Stimulated activated CD8-positive, alpha-beta memory T cell treated with anti-CD3 and anti-CD28 coated beads, Interleukin-7, amount 100 ng/mL, for 4 hours (primary cell): ENCODE results near the gene NRP1.
"Not testable (repeated sequence)": the region's sequence is repeated elsewhere in the genome, so short reads cannot be mapped to it uniquely, and the experiment has no call there.

Source experiments
- DNase-seq, 2 donors: peaks; one replicate each; pipeline ENCODE4 v3.0.0-alpha.2; 2020; ENCODE audit warnings: low read depth in 2 of 2

The NRP1 gene

DNA sequence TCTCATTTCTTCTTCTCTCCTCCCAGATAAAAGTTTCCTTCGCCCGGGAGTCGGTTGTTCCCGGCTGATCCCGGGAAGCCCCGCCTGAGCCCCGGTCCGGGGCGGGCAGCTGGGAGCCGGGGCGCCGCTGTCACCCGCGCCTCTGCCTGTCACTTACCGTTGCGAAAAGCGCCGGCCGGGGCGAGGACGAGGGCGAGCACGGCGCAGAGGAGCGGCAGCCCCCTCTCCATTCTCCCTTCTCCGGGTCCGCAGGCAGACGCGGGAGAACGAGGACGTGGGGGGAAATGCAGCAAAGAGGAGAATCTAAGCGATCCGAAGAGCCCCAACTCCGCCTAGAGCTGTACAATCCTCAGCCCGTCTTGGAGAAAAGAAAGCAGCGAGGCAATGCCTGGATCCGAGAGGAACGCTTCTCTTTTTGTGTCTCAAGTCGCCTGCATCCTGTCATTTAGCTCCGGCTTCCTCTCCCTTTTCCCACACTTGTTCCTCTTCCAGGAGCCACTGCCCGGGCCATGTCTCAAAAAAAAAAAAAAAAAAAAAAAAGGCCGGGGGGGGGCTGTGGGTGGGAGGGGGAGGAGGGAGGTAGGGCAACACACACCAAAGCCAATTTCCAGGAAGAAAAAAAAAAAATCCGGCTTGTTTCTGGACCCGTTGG lies at the start of gene NRP1:
TSS of gene NRP1 (minus strand) at position 515 of the 652 bp plus-strand sequence. CDS start at position 230, 285 bp downstream.
- no peak for DNase-seq

DNA sequence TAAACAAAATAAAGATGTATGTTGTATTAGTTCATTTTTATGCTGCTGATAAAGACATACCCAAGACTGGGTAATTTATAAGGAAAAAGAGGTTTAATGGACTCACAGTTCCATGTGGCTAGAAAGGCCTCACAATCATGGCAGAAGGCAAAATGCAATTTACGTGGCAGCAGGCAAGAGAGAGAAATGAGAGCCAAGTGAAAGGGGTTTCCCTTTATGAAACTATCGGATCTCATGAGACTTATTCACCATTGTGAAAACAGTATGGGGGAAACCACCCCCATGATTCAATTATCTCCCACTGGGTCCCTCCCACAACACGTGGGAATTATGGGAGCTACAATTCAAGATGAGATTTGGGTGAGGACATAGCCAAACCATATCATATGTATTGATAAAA lies 49.7 kb upstream of the NRP1 start:
- not testable (repeated sequence) for DNase-seq

DNA sequence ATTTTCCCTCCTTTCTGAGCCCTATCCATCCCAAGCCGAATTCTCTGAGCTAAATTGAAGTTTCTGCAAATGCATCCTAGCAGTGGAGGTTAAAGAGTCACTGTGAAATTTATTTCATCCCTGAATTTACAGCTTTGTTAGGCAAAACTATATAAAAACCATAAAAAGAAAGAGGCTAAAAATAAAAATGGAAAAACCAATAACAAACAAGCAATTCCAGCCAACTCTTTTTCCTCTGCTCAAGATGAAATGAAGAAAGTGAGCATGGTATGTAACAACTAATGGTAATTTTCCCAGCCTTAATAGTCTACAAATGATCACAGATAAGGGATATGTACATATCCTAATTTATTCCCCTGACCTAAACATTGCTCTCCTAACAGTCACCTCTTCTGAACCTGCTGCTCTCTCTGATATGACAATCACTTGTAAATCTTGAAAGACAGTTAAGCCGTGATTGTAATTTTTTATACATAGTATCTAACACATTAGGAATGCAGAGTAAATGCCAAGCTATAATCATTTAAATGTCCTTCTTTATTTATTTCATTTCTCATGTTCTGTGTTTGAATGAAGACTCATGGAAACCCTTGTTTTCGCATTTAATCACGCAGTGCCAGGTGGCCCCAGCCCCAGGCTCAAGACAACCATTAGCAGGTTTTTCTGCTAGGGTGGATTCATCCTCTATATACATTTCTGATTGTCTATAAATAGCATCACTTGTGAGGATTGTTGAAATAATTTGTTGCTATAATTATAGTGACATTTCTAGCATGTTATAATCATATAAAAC lies 48.6 kb upstream of the NRP1 start:
- DNase-seq = no peak

DNA sequence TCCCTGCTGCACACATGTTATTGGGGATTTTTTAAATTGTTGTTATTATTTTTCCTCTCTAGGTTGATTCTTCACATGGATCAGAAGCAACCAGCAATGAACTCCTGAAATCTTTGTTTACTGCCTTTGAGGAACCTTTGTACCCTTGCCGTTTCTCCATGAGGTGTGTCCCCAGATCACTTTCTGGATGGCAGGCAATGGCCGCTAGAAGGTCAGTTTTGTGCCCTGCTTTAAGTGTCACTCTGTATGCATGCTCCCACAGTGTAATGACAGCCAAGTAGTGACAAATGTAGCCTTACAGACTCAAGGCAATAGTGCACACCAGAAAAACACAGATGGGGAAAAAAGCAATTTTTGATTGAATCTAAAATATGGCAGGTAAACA lies 47.7 kb upstream of the NRP1 start:
- no peak for DNase-seq

DNA sequence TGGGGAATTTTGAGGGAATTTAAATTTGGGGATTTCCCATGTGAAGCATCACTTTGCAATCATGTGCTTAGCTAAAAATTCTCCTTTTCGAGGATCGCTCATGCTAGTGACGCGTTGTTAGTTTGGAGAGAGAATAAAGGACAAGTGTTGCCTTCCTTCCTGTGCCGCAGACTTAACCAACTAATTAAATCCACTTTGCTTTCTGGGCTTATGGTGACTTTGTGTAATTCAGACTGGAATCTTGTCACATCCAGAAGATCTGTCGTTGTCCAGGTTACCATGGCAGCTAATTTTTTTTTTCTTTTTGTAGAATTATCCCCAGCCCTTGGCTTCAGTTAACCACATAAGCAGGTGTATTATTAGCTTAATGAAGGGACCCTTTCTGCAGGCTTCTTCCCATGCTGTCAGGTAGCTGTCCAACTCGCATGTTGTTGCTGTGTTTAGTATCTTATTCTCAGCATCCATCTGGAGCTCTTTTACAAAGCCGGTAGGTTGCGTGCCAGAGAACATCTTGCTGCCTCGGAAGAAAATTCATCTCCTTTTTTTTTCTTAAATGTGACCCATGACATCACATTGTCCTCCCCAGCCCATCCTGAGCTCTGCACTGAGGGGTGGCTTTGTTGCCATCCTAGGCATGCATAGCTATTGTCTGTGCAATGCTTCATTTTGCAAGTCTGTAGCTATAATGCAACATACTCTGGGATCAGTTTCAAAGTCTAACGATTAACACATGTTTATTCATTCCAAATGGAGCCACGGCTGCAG lies 47.2 kb upstream of the NRP1 start:
- no peak for DNase-seq

DNA sequence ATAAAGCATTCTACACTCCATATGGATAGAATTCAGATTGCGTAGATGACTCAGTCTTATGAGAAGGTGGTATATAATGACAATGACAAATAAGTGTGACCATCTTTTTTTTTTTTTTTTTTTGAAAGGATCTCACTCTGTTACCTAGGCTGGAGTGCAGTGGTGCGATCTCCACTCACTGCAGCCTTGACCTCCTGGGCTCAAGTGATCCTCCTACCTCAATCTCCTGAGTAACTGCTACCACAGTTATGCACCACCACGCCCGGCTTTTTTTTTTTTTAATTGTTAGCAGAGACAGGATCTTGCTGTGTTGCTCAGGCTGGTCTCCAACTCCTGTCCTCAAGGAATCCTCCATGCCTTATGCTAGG lies 43.2 kb upstream of the NRP1 start:
- no peak for DNase-seq

DNA sequence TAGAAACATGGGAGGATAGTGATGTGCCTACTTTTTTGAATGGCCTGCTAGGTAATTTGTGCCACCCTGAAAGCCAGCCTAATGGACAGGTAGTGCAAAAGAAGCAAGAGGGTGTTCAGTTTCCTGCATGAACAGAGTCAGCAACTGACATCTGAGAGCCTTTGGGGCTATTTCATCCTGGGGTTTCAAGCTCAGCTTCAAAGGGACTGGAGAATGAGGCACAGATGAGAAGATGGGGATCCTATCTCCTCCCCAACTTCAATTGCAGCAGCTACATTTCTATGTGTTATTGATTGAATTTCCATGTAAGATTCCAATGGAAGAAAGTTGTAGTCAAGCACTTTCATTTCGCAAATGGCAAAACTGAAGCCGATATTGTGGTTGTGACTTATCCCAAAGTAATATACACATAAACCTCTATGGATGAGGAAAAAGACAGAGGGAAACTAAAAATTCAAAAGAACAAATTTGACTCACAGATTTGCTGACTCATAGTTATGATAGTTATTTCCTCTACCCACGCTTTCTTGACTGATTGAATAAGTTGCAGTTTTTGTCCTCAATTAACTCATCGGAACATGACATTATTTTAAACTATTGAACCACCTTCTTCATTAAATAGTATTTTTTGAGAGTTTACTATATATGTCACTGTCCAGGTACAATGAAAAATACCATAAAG lies 42.6 kb upstream of the NRP1 start:
- DNase-seq = no peak

DNA sequence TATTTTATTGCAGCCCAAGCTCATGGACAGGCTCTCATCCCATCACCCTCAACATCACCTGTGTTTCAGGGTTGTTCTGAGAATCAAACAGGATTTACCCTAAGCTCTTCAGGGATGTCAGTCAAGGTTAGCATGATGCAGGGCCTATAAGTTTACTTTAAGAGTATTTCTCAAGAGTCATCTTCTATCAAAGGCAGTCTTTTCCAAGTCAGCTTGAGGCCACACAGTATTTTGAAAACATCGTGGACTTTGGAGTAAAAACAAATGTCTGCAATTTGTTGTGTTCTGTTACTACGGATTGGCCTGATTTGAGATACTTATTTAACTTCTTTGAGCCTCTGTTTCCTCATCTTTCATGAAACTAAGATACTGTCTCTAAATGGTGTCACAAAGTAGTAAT lies 42.0 kb upstream of the NRP1 start:
- no peak for DNase-seq

DNA sequence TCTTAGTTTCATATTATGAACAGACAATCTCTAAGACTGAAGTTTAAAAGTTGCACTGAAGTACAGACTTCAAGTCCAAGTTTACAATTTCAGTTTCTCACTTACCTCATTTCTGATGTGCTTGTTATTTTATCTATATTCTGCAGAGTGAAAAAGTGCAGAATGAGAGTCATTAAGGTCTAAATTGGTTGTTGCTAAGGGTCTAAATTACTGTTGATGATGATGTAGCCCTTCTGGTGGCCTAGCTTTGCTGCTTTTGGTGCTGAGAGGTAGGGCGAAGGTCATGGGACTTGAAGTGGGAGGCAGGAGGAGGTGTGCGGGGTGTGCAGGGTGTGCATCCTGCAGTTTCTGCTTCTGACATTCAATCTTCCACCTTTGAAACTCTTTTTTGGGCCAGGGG lies 38.8 kb upstream of the NRP1 start:
- DNase-seq = no peak

DNA sequence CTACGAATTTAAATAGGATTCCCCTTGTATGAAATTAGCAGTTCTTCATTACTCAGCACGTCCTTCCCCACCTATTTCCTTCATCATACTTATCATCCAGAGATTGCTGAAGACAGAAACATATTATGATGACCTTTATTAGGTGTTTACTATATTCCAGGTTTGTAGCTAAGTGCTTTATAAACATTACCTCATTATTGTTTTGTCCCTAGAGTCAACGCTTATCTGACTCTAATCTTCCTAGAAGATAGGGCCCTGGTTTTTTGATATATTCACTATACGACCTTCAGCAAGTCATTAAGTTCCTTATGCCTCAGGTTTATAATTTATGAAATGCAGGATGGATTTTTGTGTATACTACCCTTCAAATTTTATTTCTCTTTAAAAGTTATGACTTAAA lies 36.8 kb upstream of the NRP1 start:
- no peak for DNase-seq

DNA sequence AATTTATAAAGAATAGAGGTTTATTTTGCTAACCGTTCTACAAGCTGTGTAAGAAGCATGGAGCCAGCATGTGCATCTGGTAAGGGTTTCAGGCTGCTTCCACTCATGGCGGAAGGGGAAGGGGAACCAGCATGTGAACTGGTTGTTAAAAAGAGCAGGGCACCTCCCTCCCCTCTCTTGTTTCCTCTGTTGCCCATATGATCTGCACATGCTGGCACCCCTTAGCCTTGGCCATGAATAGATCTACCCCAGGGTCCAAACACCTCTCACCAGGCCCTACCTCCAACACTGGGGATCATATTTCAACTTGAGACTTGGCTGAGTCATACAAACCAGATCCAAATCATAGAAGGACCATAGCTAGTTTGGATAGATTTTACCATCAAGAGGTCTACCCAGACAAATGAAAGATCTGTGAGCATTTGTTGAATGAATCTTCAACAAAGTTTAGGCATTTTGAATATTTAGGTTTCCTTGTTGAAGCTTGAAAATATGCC lies 36.0 kb upstream of the NRP1 start:
- DNase-seq = no peak

DNA sequence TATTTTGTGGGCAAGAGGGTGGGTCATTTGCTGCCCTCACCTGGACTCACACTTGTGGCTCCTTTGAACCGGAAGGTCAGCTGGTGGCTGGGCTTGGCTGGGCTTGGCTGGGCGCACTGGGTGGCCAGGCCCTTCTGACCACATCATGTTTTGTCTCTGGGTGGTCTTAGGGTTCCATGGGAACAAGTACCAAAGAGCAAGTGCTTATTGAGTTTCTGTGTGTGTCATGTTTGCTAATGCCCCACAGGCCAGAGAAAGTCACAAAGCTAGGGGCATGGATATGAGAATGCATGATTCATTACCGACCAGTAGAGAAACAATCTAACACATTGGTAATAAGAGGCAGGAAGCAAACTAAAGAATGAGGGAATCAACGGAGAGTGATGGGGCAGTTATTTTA lies 33.6 kb upstream of the NRP1 start:
- DNase-seq = no peak

DNA sequence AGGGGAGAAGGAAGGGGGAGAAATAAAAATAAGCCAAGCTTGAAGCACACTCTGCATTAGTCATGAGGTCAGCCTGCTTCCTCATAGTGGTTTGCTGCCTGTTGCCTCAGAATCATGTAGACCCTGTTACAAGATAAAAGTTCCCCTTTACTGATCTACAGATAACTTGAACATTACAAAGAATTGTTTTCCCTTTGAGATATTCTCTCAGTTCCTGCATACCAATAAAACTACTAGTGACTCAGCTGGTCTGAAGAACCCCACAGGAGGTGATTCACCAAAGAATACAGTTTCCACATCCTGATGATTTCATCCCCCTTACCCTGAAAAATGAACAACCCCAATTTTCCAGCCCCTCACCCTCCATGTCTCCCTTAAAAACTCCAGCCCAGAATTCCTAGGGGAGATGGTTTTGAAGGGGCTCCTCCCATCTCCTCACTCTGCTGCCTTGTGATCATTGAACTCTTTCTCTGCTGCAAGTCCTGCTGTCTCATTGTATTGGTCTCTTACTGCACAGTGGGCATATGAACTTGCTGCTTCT lies 31.5 kb upstream of the NRP1 start:
- DNase-seq = no peak

DNA sequence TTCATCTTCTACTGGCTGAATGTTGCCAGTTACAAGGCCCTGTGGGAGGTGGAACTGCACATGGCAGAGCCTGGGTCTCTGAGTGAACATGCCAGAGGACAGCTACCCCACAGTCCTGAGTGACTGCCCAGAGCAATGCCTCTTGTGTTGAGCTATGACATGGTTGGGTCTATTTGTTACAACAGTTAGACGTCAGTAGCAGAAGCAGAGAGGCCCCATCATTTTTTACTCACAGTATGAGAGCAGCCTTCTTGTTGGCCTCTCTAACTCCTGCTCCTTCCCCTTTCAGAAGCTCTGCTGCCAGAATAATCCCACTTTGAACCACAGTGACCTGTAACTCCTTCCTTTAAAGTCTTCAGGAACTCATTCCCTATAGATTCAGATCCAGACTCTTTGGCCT lies 30.8 kb upstream of the NRP1 start:
- DNase-seq = no peak

DNA sequence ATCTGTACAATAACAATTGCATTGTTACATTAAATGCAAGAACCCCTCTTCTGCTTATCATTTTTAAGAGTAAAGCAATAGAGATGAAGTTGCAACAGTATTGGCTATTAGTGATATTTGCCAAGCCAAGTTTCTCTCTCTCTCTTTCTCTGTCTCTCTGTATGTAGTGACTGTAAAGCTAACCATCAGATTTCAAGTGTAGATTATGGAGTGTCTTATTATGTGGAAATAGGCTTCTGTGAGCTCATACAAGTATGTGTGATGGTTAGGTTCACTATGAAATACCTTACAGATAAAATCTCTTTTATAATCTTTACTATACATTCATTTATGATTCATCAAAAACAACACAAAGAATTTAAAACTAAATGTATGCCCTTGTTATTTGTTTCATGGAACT lies 28.6 kb upstream of the NRP1 start:
- DNase-seq = no peak

DNA sequence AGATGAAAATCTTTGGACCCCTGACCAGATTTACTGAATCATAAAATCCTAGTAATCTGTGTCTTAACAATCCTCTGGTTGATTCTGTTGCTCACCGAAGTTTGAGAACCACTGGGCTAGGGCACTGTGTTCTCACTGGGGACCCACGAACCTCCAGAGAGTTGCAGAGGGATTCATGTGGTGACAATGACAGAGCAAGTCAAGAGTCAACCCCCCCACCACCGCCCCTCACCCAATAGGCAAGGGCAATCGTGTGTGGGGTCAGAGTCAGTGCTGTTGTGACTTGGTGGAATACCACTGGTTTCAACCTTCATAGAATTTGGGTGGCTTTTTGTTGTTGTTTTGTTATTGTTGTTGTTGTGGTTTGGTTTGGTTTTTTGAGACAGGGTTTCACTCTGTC lies 23.5 kb upstream of the NRP1 start:
- DNase-seq = no peak

DNA sequence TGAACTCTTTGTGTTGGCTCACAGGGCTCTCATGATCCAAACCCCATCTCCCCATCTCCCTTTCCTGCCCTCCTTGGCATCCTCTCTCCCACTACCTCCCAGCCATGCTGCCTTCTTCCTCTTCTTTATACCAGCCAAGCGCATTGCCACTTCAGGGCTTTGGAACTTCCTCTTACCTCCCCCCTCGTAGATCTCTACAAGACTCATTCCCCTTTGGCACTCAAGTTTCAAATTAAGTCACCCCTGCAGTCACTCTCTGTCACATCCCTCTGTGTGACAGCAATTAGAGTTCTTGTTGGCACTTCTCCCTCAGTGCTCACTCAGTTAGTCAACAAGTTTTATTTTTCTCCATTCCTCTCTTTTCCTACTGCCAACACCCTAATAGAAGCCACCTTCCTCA lies 20.8 kb upstream of the NRP1 start:
- no peak for DNase-seq

DNA sequence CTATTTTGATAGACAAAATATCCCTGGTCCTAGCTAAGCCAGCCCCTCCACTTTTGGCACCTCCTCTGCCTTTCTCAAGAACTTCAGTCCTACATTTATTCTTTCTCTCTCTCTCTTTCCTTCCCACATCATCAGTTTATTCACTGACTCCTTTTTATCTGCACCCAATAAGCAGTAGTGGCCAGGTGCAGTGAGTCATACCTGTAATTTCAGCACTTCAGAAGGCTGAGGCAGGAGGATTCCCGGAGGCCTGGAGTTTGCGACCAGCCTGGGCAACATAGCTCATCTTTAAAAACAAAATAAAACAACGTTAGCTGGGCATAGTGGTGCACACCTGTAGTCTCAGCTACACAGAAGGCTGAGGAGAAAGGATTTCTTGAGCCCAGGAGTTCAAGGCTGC lies 19.4 kb upstream of the NRP1 start:
- DNase-seq = no peak

DNA sequence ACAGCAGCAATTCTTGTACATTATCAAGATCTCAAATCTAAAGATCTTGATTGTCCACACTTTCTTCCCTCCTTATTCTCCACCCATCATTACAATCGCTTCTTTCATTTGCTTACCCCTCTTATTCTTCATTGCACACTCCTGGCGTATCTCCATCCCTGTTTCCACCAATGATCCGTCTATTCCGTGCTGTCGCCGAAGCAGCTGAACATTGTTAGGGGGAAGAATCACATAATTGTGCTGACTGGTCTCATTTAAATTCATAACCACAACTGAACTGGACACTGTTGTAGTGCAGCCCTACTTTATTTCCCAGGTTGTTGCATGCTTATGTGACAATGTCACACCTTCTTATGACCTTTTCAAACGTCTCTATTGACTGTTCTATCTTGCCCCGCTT lies 18.9 kb upstream of the NRP1 start:
- DNase-seq = no peak

DNA sequence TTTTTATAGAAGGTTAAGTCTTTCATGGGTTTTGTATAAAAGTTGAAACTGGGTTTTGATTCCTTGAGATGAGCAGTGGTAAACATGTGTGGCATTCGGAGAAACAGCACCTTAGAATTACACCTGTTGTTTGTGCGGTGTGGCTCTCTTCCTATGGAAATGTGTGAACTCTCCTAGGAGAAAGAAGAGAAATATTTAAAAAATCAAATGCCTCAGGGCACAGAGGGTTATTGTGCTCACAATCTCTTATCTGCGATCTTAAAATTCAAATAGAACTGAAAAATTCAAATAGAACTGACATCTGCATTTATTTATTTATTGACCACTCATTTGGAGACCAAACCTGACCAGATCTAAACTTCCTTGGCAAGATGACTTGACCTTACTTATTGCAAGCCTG lies 18.1 kb upstream of the NRP1 start:
- no peak for DNase-seq

DNA sequence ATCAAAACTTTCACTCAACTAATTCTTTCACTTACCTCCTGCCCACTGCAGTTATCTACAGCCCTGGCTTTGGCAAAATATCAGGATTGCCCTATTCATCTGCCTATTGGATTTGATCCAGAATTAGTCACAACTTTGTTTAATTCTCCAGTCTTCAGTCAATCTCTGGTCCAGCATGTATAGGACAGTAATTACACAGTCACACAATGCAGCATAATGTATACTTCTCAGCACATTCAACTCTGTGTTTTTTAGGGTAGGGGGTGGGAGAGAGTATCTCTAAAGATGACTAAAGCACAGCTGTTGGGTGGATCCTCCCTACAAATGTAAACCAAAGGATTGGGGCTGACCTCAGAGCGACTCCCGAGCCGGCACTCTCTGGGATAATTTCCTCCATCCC lies 17.7 kb upstream of the NRP1 start:
- no peak for DNase-seq

DNA sequence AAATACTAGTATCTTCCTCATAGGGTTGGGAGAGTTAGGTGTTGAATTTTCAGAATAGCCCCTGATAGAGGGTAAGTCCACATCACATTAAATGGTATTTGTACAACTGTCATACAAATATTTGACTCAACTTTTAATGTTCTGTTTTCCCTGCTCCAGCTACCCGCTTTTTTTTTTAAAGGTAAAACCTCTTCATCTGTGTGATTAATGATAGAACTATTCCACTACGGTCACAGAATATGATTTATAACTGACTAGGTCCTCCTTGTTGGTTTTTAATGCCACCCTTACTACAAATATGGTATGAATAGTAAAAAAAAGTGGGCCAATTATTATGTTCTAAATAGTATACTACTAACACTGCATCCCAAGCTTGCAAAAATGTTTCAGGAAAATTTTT lies 15.6 kb upstream of the NRP1 start:
- no peak for DNase-seq
